Stimulated activated CD8-positive, alpha-beta memory T cell treated with anti-CD3 and anti-CD28 coated beads, Interleukin-7, amount 100 ng/mL, for 1 hour (primary cell): ENCODE data around the gene IPO7.
"Not testable (repeated sequence)": the region's sequence is repeated elsewhere in the genome, so short reads cannot be mapped to it uniquely, and the experiment has no call there.

ENCODE experiments used
- DNase-seq, 2 donors: peaks; one replicate each; pipeline ENCODE4 v3.0.0-alpha.2; 2020; ENCODE audit warnings: low read depth in 2 of 2

IPO7 gene

DNA sequence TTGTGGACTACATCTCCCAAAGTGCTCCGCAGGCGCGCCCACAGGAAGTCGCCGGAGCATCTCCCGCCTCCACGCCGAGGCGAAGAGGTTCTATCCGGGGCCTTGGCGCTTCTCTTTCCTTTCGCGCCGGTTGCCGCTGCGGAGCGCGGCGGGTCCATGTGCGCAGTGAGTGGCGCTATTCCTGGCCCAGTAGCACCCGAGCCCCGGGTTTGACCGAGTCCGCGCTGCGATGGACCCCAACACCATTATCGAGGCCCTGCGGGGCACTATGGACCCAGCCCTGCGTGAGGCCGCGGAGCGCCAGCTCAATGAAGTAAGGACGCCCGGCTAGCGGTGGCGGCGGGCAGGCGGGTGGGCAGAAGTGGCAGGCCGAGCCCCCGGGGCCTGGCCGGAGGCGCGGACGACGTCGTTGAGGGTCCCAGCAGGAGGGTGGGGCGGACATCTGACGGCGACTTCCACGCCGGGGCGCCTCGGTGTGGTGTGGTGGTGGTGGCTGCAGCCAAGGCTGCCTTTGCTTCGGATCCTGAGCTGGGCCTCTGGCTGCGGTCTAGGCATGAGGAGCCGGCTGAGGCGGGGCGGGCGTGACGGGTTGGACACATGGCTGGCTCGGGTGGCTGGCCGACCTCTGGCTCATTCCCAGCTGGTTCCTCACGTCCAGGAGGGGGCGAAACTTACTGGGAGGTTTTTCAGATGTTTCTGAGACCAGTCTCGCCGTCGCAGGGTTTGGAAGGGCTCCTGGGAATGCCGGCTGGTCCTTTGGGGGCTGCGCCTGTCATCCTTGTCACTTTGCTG is at the start of gene IPO7:
Gene IPO7 (plus strand): TSS at position 118 of the 792 bp plus-strand sequence. CDS start 112 bp downstream, at position 230.
- peak; percentile 68 to 72 for DNase-seq

- DNase-seq = no peak
Observed at GRCh38 chr11:9341638-9342178, 42.7 kb upstream of the IPO7 start.

DNA sequence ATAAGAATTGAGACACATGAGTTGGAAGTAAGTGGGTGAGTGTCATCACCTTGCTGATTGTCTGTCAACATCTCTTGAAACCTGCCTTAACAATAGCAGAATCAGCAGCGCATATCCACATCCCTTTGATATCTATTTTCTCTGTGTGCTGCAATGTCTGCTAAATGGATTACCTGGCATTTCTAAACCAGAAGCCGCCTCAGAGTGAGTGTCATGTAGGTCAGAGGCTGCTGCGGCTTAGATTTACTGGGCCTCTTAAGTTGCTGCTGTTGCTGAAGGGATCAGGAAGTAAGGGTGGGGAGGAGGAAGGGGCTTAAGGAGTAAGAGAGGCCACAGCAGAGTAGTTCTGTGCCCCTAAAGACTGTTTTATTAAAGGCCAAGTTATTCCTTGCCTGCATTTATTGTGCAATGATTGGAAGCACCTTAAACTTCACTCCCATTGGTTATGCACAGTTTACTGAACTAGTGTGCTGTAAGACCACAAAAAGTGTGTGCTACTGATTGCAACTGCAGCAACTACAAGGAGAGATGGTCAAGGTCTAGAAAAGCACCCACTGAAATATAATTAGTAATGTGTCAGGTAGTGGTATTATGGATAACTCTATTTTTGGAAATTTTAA is 40.3 kb upstream of the IPO7 start:
- DNase-seq = no peak

DNA sequence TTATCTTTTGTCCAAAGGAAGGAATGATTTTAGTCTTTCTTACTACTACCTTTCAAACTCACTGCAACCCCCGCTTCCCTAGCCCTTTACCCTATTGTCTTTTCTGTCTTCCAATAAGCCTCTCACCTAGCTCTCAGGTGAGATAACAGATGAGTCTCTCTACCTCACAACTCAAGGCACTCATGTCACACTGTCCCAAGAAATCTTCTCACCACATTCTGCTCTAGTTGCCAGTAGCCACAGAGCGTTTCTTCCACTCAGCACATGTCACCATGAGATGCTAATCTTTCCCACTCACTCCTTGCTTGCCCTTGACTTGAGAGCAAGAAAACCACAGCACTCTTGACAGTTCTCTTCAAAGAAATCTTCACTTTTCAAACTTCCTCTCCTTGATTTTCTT is 37.4 kb upstream of the IPO7 start:
- DNase-seq = no peak

- not testable (repeated sequence) for DNase-seq
Observed at GRCh38 chr11:9347779-9348178, 36.7 kb upstream of the IPO7 start.

GRCh38 chr11:9351321-9351881 is 33.1 kb upstream of the IPO7 start:
- no peak for DNase-seq

GRCh38 chr11:9357041-9357440 is 27.4 kb upstream of the IPO7 start:
- no peak for DNase-seq

- not testable (repeated sequence) for DNase-seq
Observed at GRCh38 chr11:9360862-9361622, 23.4 kb upstream of the IPO7 start.

DNA sequence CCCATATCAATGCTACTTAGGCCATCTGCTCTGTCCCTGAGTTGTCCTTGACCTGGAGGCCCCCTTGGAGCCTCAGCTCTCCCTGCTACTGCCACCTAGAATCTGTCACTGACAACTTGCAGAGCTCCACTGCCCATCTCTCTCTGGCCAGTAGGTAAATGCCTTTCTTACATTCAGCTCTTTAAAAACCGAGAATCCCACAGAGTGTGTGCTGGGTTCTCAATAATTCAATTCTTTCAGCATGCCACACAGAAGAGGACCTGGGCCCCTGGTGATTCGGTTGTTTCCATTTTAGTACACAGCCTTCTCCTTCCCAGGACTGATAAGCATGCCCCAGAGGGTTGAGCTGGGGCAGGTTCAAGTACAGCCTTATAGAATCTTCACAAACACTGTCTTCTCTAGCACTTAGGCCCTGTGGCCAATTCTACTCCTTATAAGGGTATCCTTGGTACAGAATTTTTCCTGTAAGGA is 22.0 kb upstream of the IPO7 start:
- DNase-seq = no peak

DNA sequence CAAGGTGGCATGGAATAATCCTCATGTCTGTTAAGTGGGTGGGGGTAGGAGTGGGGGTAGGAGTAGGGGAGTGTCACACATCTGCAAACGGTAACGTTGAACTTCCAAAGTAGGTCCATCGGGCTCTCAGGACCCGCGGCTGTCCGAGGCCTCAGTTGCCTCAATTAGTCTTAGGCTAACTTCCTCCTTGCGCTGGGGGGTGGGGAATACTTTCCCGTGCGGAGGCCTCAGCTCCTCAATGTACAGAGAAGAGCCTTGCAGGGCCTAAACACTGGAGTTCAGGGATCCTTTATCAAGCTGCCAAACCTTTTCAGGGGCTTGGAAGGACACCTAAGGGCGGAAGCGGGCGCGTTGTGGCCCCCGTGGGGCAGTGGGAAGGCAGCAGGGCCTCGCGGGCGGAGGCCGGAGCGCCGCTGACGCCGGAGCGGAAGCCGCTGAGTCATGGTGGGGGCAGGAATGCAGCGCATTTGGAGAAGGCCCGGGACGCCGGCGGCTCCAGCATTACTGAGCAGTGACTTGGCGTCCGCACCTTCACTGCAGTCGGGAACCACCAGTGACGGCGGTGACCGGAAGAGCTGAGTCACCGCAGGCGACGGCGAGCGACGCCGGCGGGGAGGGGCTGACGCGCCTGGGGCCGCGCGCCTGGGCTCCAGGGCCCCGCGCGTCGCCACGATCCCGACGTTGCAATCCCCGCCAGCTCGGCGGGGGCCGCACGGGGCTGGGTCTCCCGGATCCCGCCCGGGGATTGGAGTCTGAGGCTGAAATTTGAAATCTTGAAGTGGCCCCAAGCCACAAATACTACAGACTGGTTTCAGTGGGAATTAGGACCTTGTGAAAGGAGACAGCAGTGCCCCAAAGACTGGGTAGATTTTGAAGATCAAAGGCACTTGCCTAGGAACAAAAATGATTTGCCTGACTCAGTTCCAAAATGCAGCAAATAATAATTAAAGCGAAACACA is 20.2 kb upstream of the IPO7 start:
- DNase-seq = peak; percentile 55 to 64

- no peak for DNase-seq
Observed at GRCh38 chr11:9367551-9367950, 16.9 kb upstream of the IPO7 start.

DNA sequence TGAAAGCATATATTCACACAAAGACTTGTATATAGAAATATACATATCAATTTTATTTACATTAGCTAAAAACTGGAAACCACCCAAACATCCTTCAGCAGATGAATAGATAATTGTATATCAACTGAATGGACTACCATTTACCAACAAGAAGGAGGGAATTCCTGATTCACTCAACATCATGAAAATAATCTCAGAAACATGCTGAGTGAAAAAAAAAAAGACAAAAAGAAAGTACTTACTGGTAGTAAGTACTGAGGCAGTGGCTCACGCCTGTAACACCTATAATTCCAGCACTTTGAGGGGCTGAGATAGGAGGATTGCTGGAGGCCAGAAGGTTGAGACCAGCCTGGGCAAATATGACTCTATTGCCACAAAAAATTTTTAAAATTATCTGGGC is 7.4 kb upstream of the IPO7 start:
- no peak for DNase-seq

- no peak for DNase-seq
Observed at GRCh38 chr11:9379041-9379440, 5.4 kb upstream of the IPO7 start.

GRCh38 chr11:9380773-9381172 is 3.7 kb upstream of the IPO7 start:
- no peak for DNase-seq

- DNase-seq = no peak
Observed at GRCh38 chr11:9385327-9385899, 961 bp downstream of the IPO7 start.

- no peak for DNase-seq
Observed at GRCh38 chr11:9386086-9386485, 1.6 kb downstream of the IPO7 start.

GRCh38 chr11:9386901-9387300 is 2.4 kb downstream of the IPO7 start:
- no peak for DNase-seq

DNA sequence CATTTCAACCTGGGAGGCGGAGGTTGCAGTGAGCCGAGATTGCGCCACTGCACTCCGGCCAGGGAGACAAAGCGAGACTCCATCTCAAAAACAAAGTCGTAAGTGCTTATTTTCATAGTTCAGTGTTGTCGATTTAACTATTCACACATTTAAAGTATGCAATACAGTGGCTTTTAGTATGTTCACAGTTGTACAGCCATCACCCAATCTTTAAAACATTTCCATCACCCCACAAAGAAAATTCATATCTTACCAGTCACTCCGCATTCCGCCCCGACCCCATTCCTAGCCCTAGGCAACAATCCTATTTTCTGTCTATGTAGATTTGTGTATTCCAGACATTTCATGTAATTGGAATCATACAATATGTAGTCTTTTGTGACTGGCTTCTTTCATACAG is 11.9 kb downstream of the IPO7 start:
- DNase-seq = no peak

- DNase-seq = no peak
Observed at GRCh38 chr11:9396752-9397151, 12.3 kb downstream of the IPO7 start.
